ENCODE results near the gene PGBD4. TPM values are rescaled to one million over a fixed set of nuclear protein-coding genes. Genes with fewer than 3 reads are reported as not detected.

The PGBD4 gene
- under 1 TPM; 0.45 to 0.61 (median 0.46) TPM for polyA plus RNA-seq

DNA sequence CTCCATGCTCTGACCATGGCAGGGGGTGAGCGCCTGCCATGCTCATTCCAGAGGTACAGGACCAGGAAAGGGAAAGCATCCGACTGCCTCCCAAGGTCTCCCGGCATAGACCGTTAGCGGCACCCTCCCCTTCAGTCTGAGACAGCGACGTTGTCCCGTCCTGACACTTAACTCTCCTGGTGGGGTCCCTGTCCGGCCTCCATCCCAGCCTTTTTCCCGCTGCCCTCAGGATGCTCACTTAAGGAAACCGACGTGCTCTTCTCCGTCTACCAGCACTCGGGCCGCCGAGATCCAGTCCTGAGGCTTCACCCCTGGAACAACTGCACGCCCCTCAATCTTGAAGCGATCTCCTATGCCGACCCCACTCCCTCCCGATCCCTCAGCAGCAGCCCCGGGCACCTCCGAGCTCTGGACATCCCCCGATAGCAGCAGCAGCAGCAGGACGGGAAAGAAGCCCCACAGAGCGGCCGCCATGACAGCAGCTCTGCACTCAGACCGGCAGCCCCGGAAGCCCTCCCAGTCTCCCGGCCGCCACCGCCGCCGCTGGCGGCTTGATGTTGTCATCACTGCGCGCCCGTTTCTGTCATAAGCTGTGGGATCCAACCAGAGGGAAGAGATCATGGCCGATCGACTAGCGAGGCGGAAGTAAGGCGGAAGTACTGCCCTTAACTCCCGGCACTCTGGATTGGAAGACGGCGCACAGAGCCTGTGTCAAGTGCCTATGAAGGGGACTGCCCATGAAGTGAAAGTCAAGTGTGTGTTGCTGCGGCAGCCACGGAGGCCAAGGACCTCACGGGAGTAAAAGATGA lies at the start of gene PGBD4, which contains the start of gene EMC7:
Gene PGBD4, plus strand, starts transcription at position 718 of the 809 bp plus-strand sequence. CDS start 449 bp downstream, outside the sequence.
Gene EMC7, minus strand, starts transcription at position 497 of the 809 bp plus-strand sequence. Its CDS starts 23 bp downstream, at position 474.
- WGBS, 3 donors = 0% methylated on average over 46 to 48 of the region's 48 CpGs

DNA sequence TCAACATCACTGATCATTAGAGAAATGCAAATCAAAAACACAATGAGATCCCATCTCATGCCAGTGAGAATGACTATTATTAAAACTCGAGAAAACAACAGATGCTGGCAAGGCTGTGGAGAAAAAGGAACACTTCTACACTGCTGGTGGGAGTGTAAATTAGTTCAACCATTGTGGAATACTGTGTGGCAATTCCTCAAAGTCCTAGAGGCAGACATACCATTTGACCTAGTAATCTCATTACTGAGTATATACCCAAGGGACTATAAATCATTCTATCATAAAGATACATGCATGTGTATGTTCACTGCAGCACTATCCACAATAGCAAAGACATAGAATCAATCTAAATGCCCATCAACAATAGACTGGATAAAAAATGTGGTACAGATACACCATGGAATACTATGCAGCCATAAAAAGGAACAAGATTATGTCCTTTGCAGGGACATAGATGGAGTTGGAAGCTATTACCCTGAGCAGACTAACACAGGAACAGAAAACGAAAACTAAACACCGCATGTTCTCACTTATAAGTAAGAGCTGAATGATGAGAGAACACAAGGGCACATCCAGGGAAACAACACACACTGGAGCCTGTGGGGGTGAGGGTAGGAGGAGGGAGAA lies 47.7 kb upstream of the PGBD4 start:
- H3K27ac ChIP-seq (ENCODE audit: low read depth, low read length) = no peak overlapping the region
- WGBS, 3 donors = 87 to 95% (median 88%) methylated on average over 3 of the region's 3 CpGs

More for the DNA sequence above, at the start of gene PGBD4, which contains the start of gene EMC7:
- H3K27ac ChIP-seq (ENCODE audit: low read depth, low read length) = peak within 1 kb of the TSS; percentile 56

DNA sequence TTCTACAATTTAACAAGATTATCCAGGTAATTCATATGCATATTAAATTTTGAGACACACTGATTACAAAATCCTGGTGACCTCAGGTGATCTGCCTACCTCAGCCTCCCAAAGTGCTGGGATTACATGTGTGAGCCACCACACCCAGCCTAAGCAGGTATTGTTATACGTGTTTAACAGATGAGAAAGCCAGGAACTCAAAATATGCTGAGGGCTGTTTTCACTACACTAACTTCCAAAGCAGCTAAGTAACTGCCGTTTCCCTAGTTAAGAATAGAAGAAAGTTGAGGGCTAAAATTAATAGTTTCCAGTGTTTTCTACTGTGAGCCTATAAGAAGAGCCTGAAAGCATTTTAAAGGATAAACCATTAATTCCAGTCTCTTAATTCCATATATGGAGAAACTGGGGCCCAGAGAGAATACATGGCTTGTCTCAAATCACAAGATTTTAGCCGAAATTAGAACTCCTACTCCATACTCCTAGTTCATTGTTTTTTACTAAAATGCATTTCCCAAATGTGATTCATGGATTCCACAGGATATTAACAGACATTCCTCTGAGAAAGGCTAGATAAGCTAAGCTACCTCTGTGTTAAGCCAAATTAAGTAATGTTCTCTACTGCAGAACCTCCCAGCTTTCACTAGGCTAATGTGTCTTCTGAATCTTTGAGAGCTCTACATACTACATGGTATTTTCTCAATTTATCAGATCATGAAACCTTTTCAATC lies 45.9 kb upstream of the PGBD4 start:
- 57 to 69% (median 58%) methylated on average over 3 of the region's 3 CpGs for WGBS, 3 donors
- H3K27ac ChIP-seq (ENCODE audit: low read depth, low read length) = no peak overlapping the region

DNA sequence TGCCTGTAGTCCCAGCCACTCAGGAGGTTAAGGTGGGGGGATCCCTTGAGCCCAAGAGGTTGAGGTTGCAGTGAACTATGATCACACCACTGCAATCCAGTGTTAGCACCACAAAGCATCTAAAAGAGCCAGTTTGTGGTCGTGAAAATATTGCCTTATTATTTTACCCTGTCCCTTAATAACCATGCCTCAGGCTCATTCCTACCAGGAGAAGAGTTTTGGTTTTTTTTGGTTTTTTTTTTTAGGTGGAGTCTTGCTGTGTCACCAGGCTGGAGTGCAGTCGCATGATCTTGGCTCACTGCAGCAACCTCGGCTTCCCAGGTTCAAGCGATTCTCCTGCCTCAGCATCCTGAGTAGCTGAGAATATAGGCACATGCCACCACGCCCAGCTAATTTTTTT lies 45.0 kb upstream of the PGBD4 start:
- H3K27ac ChIP-seq (ENCODE audit: low read depth, low read length) = no peak overlapping the region
- WGBS, 3 donors = 89 to 90% (median 89%) methylated on average over 5 of the region's 5 CpGs

DNA sequence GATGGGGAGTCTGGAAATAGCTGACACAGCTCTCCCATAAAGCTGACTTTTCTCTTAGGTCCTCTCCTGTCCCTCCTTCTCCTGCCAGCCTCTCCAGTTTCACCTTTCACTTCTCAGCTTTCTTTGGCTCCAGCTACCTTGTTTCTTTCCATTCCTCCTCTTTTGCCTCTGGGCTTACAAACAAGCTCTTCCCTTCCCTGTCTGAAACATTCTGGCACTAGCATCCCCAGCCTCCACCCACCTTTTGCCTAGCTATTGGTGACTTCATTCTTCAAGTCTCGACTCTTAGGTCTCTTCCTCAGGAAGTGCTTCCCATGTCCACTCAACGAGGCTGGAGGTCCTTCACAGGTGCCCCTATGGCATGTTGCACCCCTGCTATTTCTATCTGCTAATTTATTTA lies 42.4 kb upstream of the PGBD4 start:
- WGBS, 3 donors = 37 to 51% (median 49%) methylated on average over 2 of the region's 2 CpGs
- no peak overlapping the region for H3K27ac ChIP-seq (ENCODE audit: low read depth, low read length)

DNA sequence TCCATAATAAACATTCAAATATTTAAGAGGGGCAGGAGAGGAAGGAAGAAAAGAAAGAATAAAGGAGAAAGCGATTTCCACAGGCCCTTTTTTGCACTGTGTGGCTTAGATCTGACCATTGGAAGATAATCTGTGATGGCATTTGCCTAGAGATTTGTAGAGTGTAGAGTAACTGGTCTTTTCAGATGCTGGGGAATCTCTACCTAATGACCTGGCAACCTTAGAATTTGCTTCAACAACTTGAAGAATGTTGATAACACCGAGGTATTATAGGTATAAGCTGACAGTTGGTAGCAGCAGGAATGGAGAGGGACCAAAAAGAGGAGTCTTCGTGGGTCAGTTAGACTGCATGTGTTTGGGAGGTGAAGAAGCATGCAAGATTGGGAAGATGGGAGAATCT lies 41.9 kb upstream of the PGBD4 start:
- no peak overlapping the region for H3K27ac ChIP-seq (ENCODE audit: low read depth, low read length)
- WGBS, 3 donors = 45 to 77% (median 74%) methylated on average over 3 of the region's 3 CpGs

DNA sequence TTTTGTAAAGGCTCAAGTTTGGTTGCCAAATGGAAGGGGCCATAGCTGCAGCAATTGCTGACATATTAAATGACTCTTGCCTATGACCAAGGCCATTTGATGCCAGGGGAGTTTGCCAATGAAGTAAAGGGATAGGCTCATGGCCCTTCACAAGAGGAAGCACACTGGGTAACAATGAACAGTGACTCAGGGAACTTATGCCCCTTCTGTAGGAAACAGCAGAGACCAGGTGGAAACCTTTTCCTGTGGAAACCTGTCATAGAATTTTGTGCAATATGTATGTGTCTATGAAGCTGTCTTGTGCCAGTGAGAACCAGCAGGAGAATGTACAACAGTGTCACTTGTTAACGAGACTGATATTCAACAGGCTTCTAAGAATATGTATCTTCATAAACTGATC lies 37.4 kb upstream of the PGBD4 start:
- H3K27ac ChIP-seq (ENCODE audit: low read depth, low read length) = no peak overlapping the region
- WGBS, 3 donors = 0% methylated on average over 1 of the region's 1 CpG

DNA sequence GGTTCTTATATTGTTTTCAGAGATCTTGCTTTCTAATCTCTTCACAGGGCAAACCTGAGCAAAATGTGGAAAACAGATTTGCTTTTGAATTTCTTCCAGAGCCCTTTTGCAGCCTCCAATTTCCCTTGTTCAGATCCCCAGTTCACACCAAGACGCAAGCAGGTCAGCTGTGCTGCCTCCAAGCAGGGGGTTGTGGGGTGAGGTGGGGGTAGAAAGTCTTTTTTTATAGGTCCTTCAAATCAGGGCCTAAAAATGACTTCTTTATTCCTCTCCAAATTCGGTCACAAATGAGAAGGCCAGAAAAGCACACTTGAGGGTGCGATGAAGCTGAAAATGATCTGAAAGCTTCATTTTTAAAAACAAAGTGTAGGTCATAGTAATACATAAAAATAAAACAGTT lies 36.6 kb upstream of the PGBD4 start:
- 89 to 92% (median 90%) methylated on average over 3 of the region's 3 CpGs for WGBS, 3 donors
- no peak overlapping the region for H3K27ac ChIP-seq (ENCODE audit: low read depth, low read length)

DNA sequence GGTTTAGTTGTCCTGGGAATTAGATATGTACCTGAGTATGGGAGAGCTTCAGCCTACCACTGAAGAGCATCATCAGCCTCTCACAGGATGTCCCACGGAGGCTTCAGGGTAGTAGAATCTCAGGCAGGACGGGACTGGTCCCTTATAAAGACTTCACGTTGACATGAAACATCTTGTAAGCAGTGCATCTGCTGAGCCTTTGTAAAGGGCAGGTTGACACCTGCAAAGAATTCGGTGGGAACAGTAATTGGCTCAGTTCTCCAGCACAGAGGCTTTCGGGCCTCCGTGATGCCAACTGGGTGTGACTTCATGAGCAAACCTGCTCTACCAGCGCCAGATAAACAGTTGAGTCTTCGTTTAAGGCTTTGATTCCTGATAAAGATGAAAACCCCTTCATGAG lies 35.9 kb upstream of the PGBD4 start:
- 81 to 89% (median 88%) methylated on average over 8 of the region's 8 CpGs for WGBS, 3 donors
- H3K27ac ChIP-seq (ENCODE audit: low read depth, low read length) = no peak overlapping the region

DNA sequence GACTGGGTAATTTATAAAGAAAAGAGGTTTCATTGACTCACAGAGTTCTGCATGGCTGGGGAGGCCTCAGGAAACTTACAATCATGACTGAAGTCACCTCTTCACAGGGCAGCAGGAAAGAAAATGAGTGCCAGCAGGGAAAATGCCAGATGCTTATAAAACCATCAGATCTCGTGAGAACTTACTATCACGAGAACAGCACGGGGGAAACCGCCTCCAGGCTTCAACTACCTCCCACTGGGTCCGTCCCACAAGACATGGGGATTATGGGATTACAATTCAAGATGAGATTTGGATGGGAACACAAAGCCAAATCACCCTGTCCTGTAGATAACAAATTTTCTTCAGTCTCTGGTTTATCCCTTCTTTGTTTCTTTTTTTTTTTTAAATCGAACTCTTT lies 31.9 kb upstream of the PGBD4 start:
- WGBS, 3 donors = 80 to 82% (median 82%) methylated on average over 6 of the region's 6 CpGs

DNA sequence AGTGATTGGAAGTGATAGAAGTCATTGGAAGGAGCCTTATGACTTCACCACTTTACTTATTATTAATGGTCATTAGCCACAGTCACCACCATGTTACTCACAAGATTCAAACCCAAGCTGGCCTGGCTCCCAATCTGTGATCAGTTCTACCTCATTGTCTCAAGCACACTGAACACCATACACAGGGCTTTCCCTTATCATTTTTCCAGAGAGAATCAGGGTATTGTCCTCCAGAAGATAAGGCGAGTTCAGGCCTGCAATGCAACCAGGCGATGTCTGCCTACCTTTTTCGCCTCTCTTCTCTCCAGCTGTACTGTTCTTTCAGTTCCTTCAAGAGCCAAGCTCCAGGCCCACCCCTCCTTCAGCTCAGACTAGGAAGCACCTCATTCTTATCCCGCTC lies 25.1 kb upstream of the PGBD4 start:
- WGBS, 3 donors = 90 to 97% (median 96%) methylated on average over 4 of the region's 4 CpGs

More for the DNA sequence above, 31.9 kb upstream of the PGBD4 start:
- H3K27ac ChIP-seq (ENCODE audit: low read depth, low read length) = no peak overlapping the region

DNA sequence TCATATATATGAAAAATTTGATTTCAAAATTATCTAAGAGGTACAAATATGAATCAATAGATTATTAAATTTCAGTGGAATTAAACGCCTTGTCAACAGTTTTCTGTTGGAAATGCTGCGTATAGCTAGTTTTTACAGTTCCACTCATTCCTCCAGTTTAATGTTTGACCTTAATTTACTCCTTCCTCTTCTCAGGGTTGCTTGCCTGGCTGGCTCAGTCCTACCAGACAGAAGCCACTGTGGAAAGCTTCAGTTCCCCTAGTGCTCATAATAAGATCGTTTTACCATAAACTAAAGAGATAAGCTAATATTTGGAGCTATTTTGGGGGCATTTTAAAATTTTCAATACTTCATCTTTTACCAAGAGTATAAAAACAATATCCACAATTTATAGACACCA lies 23.0 kb upstream of the PGBD4 start:
- H3K27ac ChIP-seq (ENCODE audit: low read depth, low read length) = no peak overlapping the region
- WGBS, 3 donors = 68 to 88% (median 85%) methylated on average over 3 of the region's 3 CpGs

More for the DNA sequence above, 25.1 kb upstream of the PGBD4 start:
- no peak overlapping the region for H3K27ac ChIP-seq (ENCODE audit: low read depth, low read length)

DNA sequence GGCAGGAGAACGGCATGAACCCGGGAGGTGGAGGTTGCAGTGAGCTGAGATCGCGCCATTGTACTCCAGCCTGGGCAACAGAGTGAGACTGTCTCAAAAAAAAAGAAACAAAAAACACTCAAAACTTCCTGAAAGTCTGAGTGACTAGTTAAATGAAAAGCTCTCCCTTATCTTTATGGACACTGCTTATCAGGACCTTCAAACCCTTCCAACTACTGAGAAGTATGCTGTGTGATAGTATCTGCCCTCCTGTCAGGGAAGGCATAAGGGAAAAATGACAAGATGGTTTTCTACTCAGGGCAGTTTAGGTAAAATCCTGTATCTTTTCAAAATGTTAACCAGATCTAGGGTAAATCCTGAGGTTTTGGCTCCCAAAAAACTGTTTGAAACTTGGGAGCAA lies 22.0 kb upstream of the PGBD4 start:
- no peak overlapping the region for H3K27ac ChIP-seq (ENCODE audit: low read depth, low read length)
- whole genome bisulfite sequencing, 3 donors = 93 to 100% (median 95%) methylated on average over 4 of the region's 4 CpGs

DNA sequence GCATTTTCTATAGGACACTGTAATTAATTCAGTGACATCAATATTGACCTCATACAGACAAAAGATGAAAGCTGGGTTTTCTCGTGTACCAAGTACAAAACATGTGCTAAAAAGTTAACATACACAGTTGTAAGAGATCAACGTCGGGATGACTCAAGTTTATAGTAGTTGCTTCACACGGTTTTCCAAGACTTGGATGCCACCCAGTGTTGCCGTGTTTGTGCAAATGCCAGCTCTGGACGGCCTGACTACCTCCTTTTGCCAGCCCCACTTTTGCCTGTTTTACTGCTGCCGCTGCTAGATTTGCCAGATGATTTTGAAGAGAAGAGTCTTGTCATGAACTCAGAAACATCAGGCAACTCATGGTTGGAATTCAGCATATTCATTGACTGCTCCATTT lies 17.8 kb upstream of the PGBD4 start:
- no peak overlapping the region for H3K27ac ChIP-seq (ENCODE audit: low read depth, low read length)
- WGBS, 3 donors = 70 to 86% (median 75%) methylated on average over 7 of the region's 7 CpGs

DNA sequence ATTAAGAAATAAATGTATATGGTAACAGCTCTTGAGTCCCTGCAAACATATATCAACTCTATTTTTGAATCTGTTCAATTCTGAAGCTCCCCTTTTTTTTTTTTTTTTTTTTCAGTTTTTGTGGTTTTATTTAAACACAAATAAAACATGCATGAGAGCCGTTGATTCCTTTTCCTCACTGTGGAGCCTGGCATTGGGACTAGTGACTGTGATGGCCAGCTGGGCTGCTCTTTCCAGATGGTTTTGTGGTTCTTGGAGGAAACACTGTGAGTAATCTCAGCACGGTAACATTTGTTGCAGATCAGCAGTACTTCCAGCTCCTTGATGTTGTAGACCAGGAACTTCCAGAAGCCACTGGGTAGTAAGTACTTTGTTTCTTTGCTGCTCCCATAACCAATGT lies 16.1 kb upstream of the PGBD4 start:
- no peak overlapping the region for H3K27ac ChIP-seq (ENCODE audit: low read depth, low read length)
- 71 to 81% (median 74%) methylated on average over 2 of the region's 2 CpGs for WGBS, 3 donors

DNA sequence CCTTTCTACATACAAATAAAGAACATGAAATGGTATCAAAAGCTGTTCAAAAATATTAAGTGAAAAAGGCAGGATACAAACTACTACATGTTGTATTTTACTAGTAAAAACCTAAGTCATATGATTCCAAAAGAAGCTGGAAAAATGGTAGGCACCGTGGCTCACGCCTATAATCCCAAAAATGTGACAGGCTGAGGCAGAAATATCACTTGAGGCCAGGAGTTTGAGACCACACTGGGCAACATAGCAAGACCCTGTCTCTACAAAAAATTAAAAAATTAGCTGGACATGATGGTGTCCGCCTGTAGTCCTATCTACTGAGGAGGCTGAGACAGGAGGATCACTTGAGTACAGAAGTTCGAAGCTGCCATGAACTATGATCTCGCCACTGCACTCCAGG lies 2.0 kb upstream of the PGBD4 start:
- no peak overlapping the region for H3K27ac ChIP-seq (ENCODE audit: low read depth, low read length)
- WGBS, 3 donors = 94 to 98% (median 95%) methylated on average over 5 of the region's 5 CpGs

DNA sequence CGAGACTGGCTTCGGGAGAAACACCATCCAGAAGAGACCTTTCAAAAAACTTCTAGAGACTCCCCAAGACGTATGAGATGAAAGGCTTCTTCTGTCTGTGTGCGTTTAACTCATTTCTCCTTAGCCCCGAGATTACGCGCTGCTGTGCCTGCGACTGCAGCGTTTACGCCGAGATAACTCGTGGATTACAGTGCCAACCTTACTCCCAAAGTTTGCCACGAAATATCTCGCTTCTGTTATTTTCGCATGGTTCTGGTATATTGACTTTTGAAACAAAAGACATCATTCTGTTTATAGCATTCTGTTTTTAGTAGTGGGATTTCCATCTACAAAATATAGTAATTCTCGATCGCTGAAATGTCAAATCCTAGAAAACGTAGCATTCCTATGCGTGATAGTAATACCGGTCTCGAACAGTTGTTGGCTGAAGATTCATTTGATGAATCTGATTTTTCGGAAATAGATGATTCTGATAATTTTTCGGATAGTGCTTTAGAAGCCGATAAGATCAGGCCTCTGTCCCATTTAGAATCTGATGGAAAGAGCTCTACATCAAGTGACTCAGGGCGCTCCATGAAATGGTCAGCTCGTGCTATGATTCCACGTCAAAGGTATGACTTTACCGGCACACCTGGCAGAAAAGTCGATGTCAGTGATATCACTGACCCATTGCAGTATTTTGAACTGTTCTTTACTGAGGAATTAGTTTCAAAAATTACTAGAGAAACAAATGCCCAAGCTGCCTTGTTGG lies 467 bp downstream of the PGBD4 start:
- 14 to 26% (median 25%) methylated on average over 29 of the region's 29 CpGs for whole genome bisulfite sequencing, 3 donors
- H3K27ac ChIP-seq (ENCODE audit: low read depth, low read length) = no peak overlapping the region

DNA sequence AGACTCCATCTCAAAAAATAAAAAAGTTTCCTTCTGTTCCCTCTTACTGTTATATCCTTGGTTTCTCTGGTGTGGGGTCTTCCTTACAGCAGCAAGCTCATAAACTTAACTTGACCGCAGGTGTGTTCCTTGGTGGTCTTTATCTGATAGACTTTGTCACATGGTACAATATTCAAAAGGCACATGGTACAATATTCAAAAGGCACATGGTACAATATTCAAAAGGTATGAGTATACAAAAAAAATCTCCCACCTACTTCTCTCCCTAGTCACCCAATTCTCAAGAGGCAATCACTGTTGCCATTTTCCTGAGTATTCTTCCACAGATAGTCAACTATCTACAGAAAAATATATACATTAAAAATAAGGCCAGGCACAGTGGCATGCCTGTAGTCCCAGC lies 4.5 kb downstream of the PGBD4 start:
- no peak overlapping the region for H3K27ac ChIP-seq (ENCODE audit: low read depth, low read length)
- WGBS, 3 donors = 79 to 96% (median 95%) methylated on average over 1 of the region's 1 CpG
